Fibroblast of lung (primary cell): ENCODE data around the gene HAPLN1.

Source experiments
- EZH2 ChIP-seq: IDR thresholded peaks from 2 replicates; pipeline ENCODE4 v1.5.1; 2012; ENCODE audit warnings: low read length, control low read depth, mild to moderate bottlenecking; ENCODE audit errors: missing control alignments
- TF ChIP-seq, protein P1 (sequence below), 2 donors: IDR thresholded peaks in 1 of 2; conservative IDR thresholded peaks in 1 of 2; 1 replicate in 1 of 2; 2 replicates in 1 of 2; pipeline ENCODE4 v1.5.1; 2011 to 2012; ENCODE audit warnings: low read length in 2 of 2, control low read depth in 1 of 2, inconsistent platforms in 1 of 2, low read depth in 1 of 2, mild to moderate bottlenecking in 1 of 2

DNA sequence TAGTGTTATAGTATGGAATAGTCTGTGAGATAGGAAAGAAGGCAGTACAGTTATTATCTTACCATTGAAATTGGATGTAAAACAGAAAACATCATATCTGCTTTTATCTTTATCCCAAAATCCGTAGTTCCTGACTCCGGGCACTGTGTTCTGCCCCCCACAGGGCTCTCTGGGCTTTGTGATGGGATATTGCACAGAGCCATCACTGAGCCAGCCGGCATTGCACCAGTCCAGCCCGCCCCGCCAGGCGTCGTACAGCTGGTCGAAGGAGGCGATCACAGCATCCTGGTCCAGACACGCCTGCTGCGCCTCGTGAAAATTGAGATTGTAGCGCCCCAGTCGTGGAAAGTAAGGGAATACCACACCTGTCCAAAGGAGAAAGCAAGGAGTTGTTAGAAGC lies 76.4 kb downstream of the HAPLN1 start:
- TF ChIP-seq, protein P1, sequence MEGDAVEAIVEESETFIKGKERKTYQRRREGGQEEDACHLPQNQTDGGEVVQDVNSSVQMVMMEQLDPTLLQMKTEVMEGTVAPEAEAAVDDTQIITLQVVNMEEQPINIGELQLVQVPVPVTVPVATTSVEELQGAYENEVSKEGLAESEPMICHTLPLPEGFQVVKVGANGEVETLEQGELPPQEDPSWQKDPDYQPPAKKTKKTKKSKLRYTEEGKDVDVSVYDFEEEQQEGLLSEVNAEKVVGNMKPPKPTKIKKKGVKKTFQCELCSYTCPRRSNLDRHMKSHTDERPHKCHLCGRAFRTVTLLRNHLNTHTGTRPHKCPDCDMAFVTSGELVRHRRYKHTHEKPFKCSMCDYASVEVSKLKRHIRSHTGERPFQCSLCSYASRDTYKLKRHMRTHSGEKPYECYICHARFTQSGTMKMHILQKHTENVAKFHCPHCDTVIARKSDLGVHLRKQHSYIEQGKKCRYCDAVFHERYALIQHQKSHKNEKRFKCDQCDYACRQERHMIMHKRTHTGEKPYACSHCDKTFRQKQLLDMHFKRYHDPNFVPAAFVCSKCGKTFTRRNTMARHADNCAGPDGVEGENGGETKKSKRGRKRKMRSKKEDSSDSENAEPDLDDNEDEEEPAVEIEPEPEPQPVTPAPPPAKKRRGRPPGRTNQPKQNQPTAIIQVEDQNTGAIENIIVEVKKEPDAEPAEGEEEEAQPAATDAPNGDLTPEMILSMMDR (conservative IDR thresholded peaks at IDR 0.05 in 1 of 2, IDR thresholded peaks at IDR 0.05 in 1 of 2; ENCODE audit: low read depth in 1 of 2, low read length in 2 of 2): no peak
- TF ChIP-seq EZH2: no peak
